ENCODE data around the gene GABRB1.

DNA sequence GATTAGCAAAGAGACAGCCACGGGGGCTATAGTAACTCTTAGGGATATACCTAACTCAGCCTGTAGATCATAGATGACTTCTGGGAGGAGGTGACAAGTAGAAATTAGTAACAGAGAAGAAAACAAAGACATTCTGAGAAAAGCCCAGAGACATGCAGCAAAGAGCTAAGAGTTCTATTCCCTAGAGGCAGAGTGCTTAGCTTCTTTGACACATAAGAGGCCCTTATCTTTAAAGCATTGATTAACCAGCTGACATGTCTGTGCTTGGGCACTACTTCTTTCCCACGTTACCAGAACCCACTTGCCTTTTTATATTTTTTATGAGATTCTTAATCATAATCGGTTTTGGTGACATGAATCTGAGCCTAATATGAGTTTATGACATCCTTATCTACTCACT is 179.5 kb downstream of the GABRB1 start:
- no peak for TF ChIP-seq GATA2 (IDR thresholded peaks at IDR 0.05; ENCODE audit: low read depth, low read length)
- TF ChIP-seq GATA3 (IDR thresholded peaks at IDR 0.05; ENCODE audit: low read depth, low read length), result no peak
